GM12878 (cell line): Measurements from ENCODE around the gene MYO3B. TPM values are rescaled to one million over a fixed set of nuclear protein-coding genes. Genes with fewer than 3 reads are reported as not detected.

Experiments
- ATAC-seq: fragments of 200-7000 bp; cut with Tn5 transposase; 3 replicates; pipeline ENCODE4 v1.9.1; 2020; ENCODE audit warnings: mild to moderate bottlenecking, moderate library complexity
- BruUV-seq: library from RNA; stranded (reverse); fragments of 400-500 nt; replicated peaks from 2 replicates; lab custom pipeline; 2021; lab: Mats Ljungman, UMichigan
- CTCF ChIA-PET: fragments of 300-600 bp; sonication (Branson Sonifier 250); formaldehyde crosslinking; extraction: SDS; loops from one replicate; lab custom pipeline; 2021; ENCODE audit warnings: inconsistent platforms; lab: Yijun Ruan, JAX
- POLR2A ChIA-PET: fragments of 350-600 bp; formaldehyde crosslinking; extraction: SDS; loops from one replicate; lab custom pipeline; 2021; ENCODE audit warnings: inconsistent platforms; lab: Charles Lee
- RAD21 ChIA-PET: fragments of 300-600 bp; sonication (Branson Sonifier 250); formaldehyde crosslinking; loops from one replicate; lab custom pipeline; 2023; ENCODE audit warnings: antibody characterized with exemption; ENCODE audit not compliant: unreplicated experiment; lab: Charles Lee
- SMC1A ChIA-PET: fragments of 300-600 bp; sonication (Branson Sonifier 250); formaldehyde crosslinking; loops from one replicate; lab custom pipeline; 2023; ENCODE audit not compliant: unreplicated experiment, uncharacterized antibody; lab: Charles Lee
- DNase-seq: peaks from one replicate; pipeline ENCODE4 v3.0.0-alpha.2; 2011; ENCODE audit warnings: low read depth, low spot score
- FAIRE-seq: peaks from 3 replicates; lab custom pipeline; 2011; peaks lifted over from hg19 to GRCh38; lab: Jason Lieb, UNC
- H2AFZ ChIP-seq: 2 replicates; pipeline ENCODE4 v1.6.0; 2011; ENCODE audit warnings: low read depth, low read length, control low read depth; ENCODE audit not compliant: control insufficient read depth
- H3K27ac ChIP-seq: 2 replicates; pipeline ENCODE4 v1.5.1; 2011; ENCODE audit warnings: control low read depth; ENCODE audit not compliant: control insufficient read depth, insufficient read depth
- H3K27me3 ChIP-seq, 2 experiments: replicated peaks in 1 of 2; 2 replicates each; pipeline versions ENCODE4 v1.6.0 to v1.6.1; 2011; ENCODE audit warnings: low read length in 1 of 2; ENCODE audit not compliant: control insufficient read depth in 2 of 2, insufficient read depth in 2 of 2
- H3K36me3 ChIP-seq, 2 experiments: 2 replicates each; pipeline ENCODE4 v1.5.1; 2011; ENCODE audit warnings: low read length in 1 of 2; ENCODE audit not compliant: control insufficient read depth in 2 of 2, insufficient read depth in 2 of 2
- H3K4me1 ChIP-seq: 2 replicates; pipeline ENCODE4 v1.6.1; 2011; ENCODE audit warnings: mild to moderate bottlenecking, low read length, moderate library complexity, mixed read lengths; ENCODE audit not compliant: control insufficient read depth, insufficient read depth
- H3K4me2 ChIP-seq: 2 replicates; pipeline ENCODE4 v1.6.0; 2011; ENCODE audit warnings: control low read depth; ENCODE audit not compliant: control insufficient read depth, insufficient read depth
- H3K4me3 ChIP-seq: fragments of 200-600 bp; sonication (generic); 2 replicates; pipeline ENCODE4 v1.5.1; 2016
- H3K79me2 ChIP-seq: 2 replicates; pipeline ENCODE4 v1.6.0; 2011; ENCODE audit warnings: low read length; ENCODE audit not compliant: control insufficient read depth, insufficient read depth
- H3K9ac ChIP-seq: 2 replicates; pipeline ENCODE4 v1.8.0; 2011; ENCODE audit warnings: low read length, control low read depth, mixed read lengths; ENCODE audit not compliant: control insufficient read depth, insufficient read depth
- H3K9me3 ChIP-seq: replicated peaks from 3 replicates; pipeline ENCODE4 v1.5.1; 2011; ENCODE audit warnings: mild to moderate bottlenecking, low read length; ENCODE audit not compliant: control insufficient read depth, insufficient read depth
- H4K20me1 ChIP-seq: 2 replicates; pipeline ENCODE4 v1.6.0; 2011; ENCODE audit not compliant: control insufficient read depth, insufficient read depth
- CEBPB ChIP-seq, 2 experiments: fragments of 150-350 bp in 1 of 2; IDR thresholded peaks; 2 replicates each; pipeline ENCODE4 v1.6.1; 2012 to 2014; ENCODE audit warnings: low read depth in 2 of 2, low read length in 2 of 2, borderline replicate concordance in 1 of 2, inconsistent platforms in 1 of 2
- E4F1 ChIP-seq: fragments of 450-650 bp; IDR thresholded peaks from 2 replicates; pipeline ENCODE4 v1.6.1; 2018; ENCODE audit warnings: borderline replicate concordance, mild to moderate bottlenecking; ENCODE audit not compliant: partially characterized antibody
- EED ChIP-seq: sonication (generic); IDR thresholded peaks from 2 replicates; pipeline ENCODE4 v1.6.1; 2016; ENCODE audit warnings: antibody characterized with exemption, low read depth
- HSF1 ChIP-seq: fragments of 150-350 bp; IDR thresholded peaks from 2 replicates; pipeline ENCODE4 v1.6.1; 2014; ENCODE audit warnings: mild to moderate bottlenecking, low read depth, low read length
- MTA2 ChIP-seq: fragments of 450-650 bp; IDR thresholded peaks from 2 replicates; pipeline ENCODE4 v1.6.1; 2016; ENCODE audit warnings: low read depth, mild to moderate bottlenecking, moderate library complexity
- NBN ChIP-seq: fragments of 450-650 bp; IDR thresholded peaks from 2 replicates; pipeline ENCODE4 v1.6.1; 2016
- REST ChIP-seq: IDR thresholded peaks from 2 replicates; pipeline ENCODE4 v1.6.1; 2012; ENCODE audit warnings: mild to moderate bottlenecking, low read depth, low read length
- SIN3A ChIP-seq: IDR thresholded peaks from 2 replicates; pipeline ENCODE4 v1.6.1; 2012; ENCODE audit warnings: low read depth, low read length, improper control_type of control experiment
- SRF ChIP-seq, 2 experiments: IDR thresholded peaks; 2 replicates each; pipeline ENCODE4 v1.6.1; 2011; ENCODE audit warnings: low read depth in 2 of 2, low read length in 2 of 2, mild to moderate bottlenecking in 1 of 2, moderate library complexity in 1 of 2
- TAF1 ChIP-seq: IDR thresholded peaks from 2 replicates; pipeline ENCODE4 v1.6.1; 2011; ENCODE audit warnings: mild to moderate bottlenecking, low read depth, low read length, borderline replicate concordance
- TCF12 ChIP-seq: IDR thresholded peaks from 2 replicates; pipeline ENCODE4 v1.6.1; 2011; ENCODE audit warnings: low read depth, mild to moderate bottlenecking, low read length
- YY1 ChIP-seq: IDR thresholded peaks from 2 replicates; pipeline ENCODE4 v1.6.1; 2011; ENCODE audit warnings: low read depth, mild to moderate bottlenecking, low read length
- ZNF274 ChIP-seq: IDR thresholded peaks from one replicate; pipeline ENCODE4 v1.8.0; 2011; ENCODE audit not compliant: insufficient read length, insufficient read depth
- ZNF384 ChIP-seq: IDR thresholded peaks from 2 replicates; pipeline ENCODE4 v1.6.1; 2012; ENCODE audit warnings: low read depth, mild to moderate bottlenecking, low read length, improper control_type of control experiment, borderline replicate concordance
- WGBS: methylation state at CpG from one replicate; pipeline ENCODE4 v1.1.6; 2016; ENCODE audit warnings: low lambda C conversion rate; ENCODE audit not compliant: insufficient replicate concordance, insufficient coverage; ENCODE audit errors: missing lambda C conversion rate; 5-methylcytosine and 5-hydroxymethylcytosine counted together
- in situ Hi-C: fragments of 300-500 bp; cut with MboI; formaldehyde crosslinking; loops from 9 replicates; pipeline ENCODE4 v1.14.3; 2018; ENCODE audit warnings: mixed read lengths
- intact Hi-C: fragments of 100-400 bp; cut with micrococcal nuclease; formaldehyde crosslinking; loops from one replicate; pipeline ENCODE4 v1.14.2; 2022; ENCODE audit not compliant: unreplicated experiment
- polyA plus RNA-seq, 11 experiments: library from polyadenylated mRNA; depleted of rRNA in 4 of 11; unstranded in 6 of 11; stranded (reverse) in 5 of 11; fragments of >200 nt; fragmentation: Nextera tagmentation in 4 of 11; fragmentation: Illumina TruSeq in 1 of 11; extraction: Ambion mirVana in 4 of 11; extraction: Trizol in 1 of 11; gene quantifications; 1 replicate in 1 of 11; 2 replicates in 10 of 11; pipeline versions ENCODE4 v1.2.1 to v1.2.3, GENCODE V29; 2011 to 2016; ENCODE audit warnings: inconsistent platforms in 2 of 11, missing spikeins in 2 of 11, low read depth in 1 of 11
- total RNA-seq, 4 experiments: library from RNA; depleted of rRNA in 3 of 4; stranded (reverse); fragments of >200 nt in 3 of 4; fragmentation: Illumina TruSeq in 1 of 4; extraction: Trizol in 1 of 4; gene quantifications; 2 replicates each; pipeline versions ENCODE4 v1.2.1 to v1.2.3, GENCODE V29; 2013 to 2021
- TF ChIP-seq, protein P1 (sequence below): fragments of 450-650 bp; IDR thresholded peaks from 2 replicates; pipeline ENCODE4 v1.6.1; 2017; ENCODE audit warnings: mild to moderate bottlenecking, low read depth, inconsistent platforms; ENCODE audit not compliant: poor library complexity, severe bottlenecking

MYO3B gene
- total and polyA plus RNA-seq, 10 of the 15 experiments (the other 5 are each of a cell fraction or from before 2014, with no cell fraction given), result 1.1 to 7.1 (median 2.1) TPM

- SMC1A ChIA-PET, result interaction anchor here (1.2 to 1.3 kb wide), 3 partner anchors 12 to 95 kb away, joined by 3 read pairs; no protein-coding TSS in a partner anchor
- H3K4me3 ChIP-seq, result no peak overlapping the region
- no peaks in the 10 kb centered on the region for H3K4me1 ChIP-seq
- DNase-seq, result no peak
- in situ Hi-C loops (no loop called here), intact Hi-C loops (no loop called here)
- 61% methylated on average over 4 of the region's 4 CpGs for WGBS
- no peak for FAIRE-seq
- H3K27ac ChIP-seq, result no peak overlapping the region
- H3K79me2 ChIP-seq, result no peaks in the 10 kb centered on the region
- no peak overlapping the region for H2AFZ ChIP-seq
- ATAC-seq, result no peak
- no peak overlapping the region for H3K4me2 ChIP-seq
- BruUV-seq, result no TSS peak
- CTCF ChIA-PET, result interaction anchor here (1.7 kb wide), 1 partner anchor 125 kb away, joined by 4 read pairs; no protein-coding TSS in a partner anchor
- no peaks in the 10 kb centered on the region; a peak in 1 of 4 replicates for H3K36me3 ChIP-seq
- H3K9ac ChIP-seq, result no peak overlapping the region
- H4K20me1 ChIP-seq, result no peaks in the 10 kb centered on the region
- H3K27me3 ChIP-seq, result no peaks in the 10 kb centered on the region
- RAD21 ChIA-PET, result no interaction called here
- no peaks in the 10 kb centered on the region for H3K9me3 ChIP-seq
- POLR2A ChIA-PET, result no interaction called here
- no peak for TF ChIP-seq E4F1
- no peak for TF ChIP-seq SRF (IDR thresholded peaks at IDR 0.05; ENCODE audit: low read depth in 2 of 2, low read length in 2 of 2)
- no peak for TF ChIP-seq TCF12
- TF ChIP-seq ZNF384, result no peak
- no peak for TF ChIP-seq YY1
- TF ChIP-seq HSF1, result no peak
- TF ChIP-seq CEBPB (IDR thresholded peaks at IDR 0.05; ENCODE audit: borderline replicate concordance in 1 of 2, low read depth in 2 of 2, low read length in 2 of 2), result no peak
- TF ChIP-seq NBN, result no peak
- TF ChIP-seq TAF1, result no peak
- TF ChIP-seq, protein P1, sequence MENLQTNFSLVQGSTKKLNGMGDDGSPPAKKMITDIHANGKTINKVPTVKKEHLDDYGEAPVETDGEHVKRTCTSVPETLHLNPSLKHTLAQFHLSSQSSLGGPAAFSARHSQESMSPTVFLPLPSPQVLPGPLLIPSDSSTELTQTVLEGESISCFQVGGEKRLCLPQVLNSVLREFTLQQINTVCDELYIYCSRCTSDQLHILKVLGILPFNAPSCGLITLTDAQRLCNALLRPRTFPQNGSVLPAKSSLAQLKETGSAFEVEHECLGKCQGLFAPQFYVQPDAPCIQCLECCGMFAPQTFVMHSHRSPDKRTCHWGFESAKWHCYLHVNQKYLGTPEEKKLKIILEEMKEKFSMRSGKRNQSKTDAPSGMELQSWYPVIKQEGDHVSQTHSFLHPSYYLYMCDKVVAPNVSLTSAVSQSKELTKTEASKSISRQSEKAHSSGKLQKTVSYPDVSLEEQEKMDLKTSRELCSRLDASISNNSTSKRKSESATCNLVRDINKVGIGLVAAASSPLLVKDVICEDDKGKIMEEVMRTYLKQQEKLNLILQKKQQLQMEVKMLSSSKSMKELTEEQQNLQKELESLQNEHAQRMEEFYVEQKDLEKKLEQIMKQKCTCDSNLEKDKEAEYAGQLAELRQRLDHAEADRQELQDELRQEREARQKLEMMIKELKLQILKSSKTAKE, result no peak
- no peak for TF ChIP-seq EED
- TF ChIP-seq MTA2, result no peak
- TF ChIP-seq ZNF274, result no peak
- no peak for TF ChIP-seq SIN3A
- TF ChIP-seq REST, result no peak
Measured at GRCh38 chr2:170244555-170244954, 66.6 kb downstream of the MYO3B start.
